Fibroblast of mammary gland (primary cell): ENCODE results near the gene AQR.
"Not testable (repeated sequence)": the region's sequence is repeated elsewhere in the genome, so short reads cannot be mapped to it uniquely, and the experiment has no call there.

Source experiments
- DNase-seq: peaks from one replicate; pipeline ENCODE4 v3.0.0-alpha.2; 2010; ENCODE audit warnings: low read depth
- H3K4me3 ChIP-seq: 2 replicates; pipeline ENCODE4 v1.5.1; 2011; ENCODE audit warnings: low read depth, mild to moderate bottlenecking, low read length, moderate library complexity; ENCODE audit not compliant: control insufficient read depth
- CTCF ChIP-seq: conservative IDR thresholded peaks from 2 replicates; pipeline ENCODE4 v1.5.1; 2011; ENCODE audit warnings: low read depth, low read length, inconsistent platforms; ENCODE audit not compliant: control insufficient read depth, insufficient read depth

The AQR gene

GRCh38 chr15:34943711-34944110 is 25.8 kb downstream of the AQR start:
- no peak overlapping the region for H3K4me3 ChIP-seq
- DNase-seq = no peak
- no peak for TF ChIP-seq CTCF

- not testable (repeated sequence) for DNase-seq, H3K4me3 ChIP-seq
Observed at GRCh38 chr15:34943264-34943663, 26.3 kb downstream of the AQR start.

GRCh38 chr15:34942363-34942762 is 27.2 kb downstream of the AQR start:
- H3K4me3 ChIP-seq = no peak overlapping the region
- TF ChIP-seq CTCF = no peak
- DNase-seq = peak; percentile 66

- no peak for TF ChIP-seq CTCF
- DNase-seq = no peak
- H3K4me3 ChIP-seq = no peak overlapping the region
Observed at GRCh38 chr15:34941831-34942230, 27.7 kb downstream of the AQR start.

GRCh38 chr15:34941185-34941698 is 28.3 kb downstream of the AQR start:
- H3K4me3 ChIP-seq = no peak overlapping the region
- TF ChIP-seq CTCF = no peak
- DNase-seq = no peak

GRCh38 chr15:34933432-34933975 is 36.0 kb downstream of the AQR start:
- no peak for DNase-seq
- no peak overlapping the region for H3K4me3 ChIP-seq
- TF ChIP-seq CTCF = no peak

- DNase-seq, H3K4me3 ChIP-seq: not testable (repeated sequence)
Observed at GRCh38 chr15:34928349-34928748, 41.2 kb downstream of the AQR start.

GRCh38 chr15:34927726-34928125 is 41.8 kb downstream of the AQR start:
- peak; percentile 2 for DNase-seq
- H3K4me3 ChIP-seq = no peak overlapping the region
- no peak for TF ChIP-seq CTCF
